Measurements from ENCODE around the gene MSRB3. TPM values are rescaled to one million over a fixed set of nuclear protein-coding genes. Genes with fewer than 3 reads are reported as not detected.

Gene MSRB3
- polyA plus RNA-seq, 1 donor from 2014 or later, result 0.19 TPM

GRCh38 chr12:65269603-65270002 is 8.9 kb upstream of the MSRB3 start:
- H2AFZ ChIP-seq (ENCODE audit: low read depth, low read length), result no peak overlapping the region
- TF ChIP-seq TAF1 (IDR thresholded peaks at IDR 0.05; ENCODE audit: low read depth) (no peak), RAD21 (conservative IDR thresholded peaks at IDR 0.05) (no peak), EP300 (conservative IDR thresholded peaks at IDR 0.05; ENCODE audit: poor library complexity, severe bottlenecking) (no peak)
- no peak overlapping the region for H3K27ac ChIP-seq (ENCODE audit: low read length)
- H3K9me3 ChIP-seq (ENCODE audit: low read length), result no peaks in the 10 kb centered on the region
- no peaks in the 10 kb centered on the region for H4K20me1 ChIP-seq (ENCODE audit: insufficient read depth)
- no peak overlapping the region for H3K4me3 ChIP-seq (ENCODE audit: low read length)
- H3K9ac ChIP-seq (ENCODE audit: low read length), result no peak overlapping the region
- H3K4me2 ChIP-seq (ENCODE audit: low read length), result no peak overlapping the region
- no peaks in the 10 kb centered on the region for H3K9me2 ChIP-seq (ENCODE audit: insufficient read depth, low read length)
- no peaks in the 10 kb centered on the region for H3K79me2 ChIP-seq (replicated peaks; ENCODE audit: insufficient read depth, low read length)
- no peaks in the 10 kb centered on the region for H3K27me3 ChIP-seq (ENCODE audit: insufficient read depth, low read depth, low read length)
- H3K36me3 ChIP-seq (ENCODE audit: insufficient read depth, low read length), result no peaks in the 10 kb centered on the region
- no peaks in the 10 kb centered on the region for H3F3A ChIP-seq (ENCODE audit: insufficient read depth, low read length, poor library complexity, severe bottlenecking)

GRCh38 chr12:65274602-65275272 is 3.7 kb upstream of the MSRB3 start:
- no peaks in the 10 kb centered on the region for H3K79me2 ChIP-seq (replicated peaks; ENCODE audit: insufficient read depth, low read length)
- no peak overlapping the region for H2AFZ ChIP-seq (ENCODE audit: low read depth, low read length)
- no peak for TF ChIP-seq REST (IDR thresholded peaks at IDR 0.05; ENCODE audit: borderline replicate concordance)
- peaks cover 22% of the 10 kb centered on the region for H3K27me3 ChIP-seq (ENCODE audit: insufficient read depth, low read depth, low read length)
- H3K4me3 ChIP-seq (ENCODE audit: low read length), result no peak overlapping the region
- no peaks in the 10 kb centered on the region for H3K9me3 ChIP-seq (ENCODE audit: low read length)
- H3K9me2 ChIP-seq (ENCODE audit: insufficient read depth, low read length), result no peaks in the 10 kb centered on the region
- no peaks in the 10 kb centered on the region for H3K36me3 ChIP-seq (ENCODE audit: insufficient read depth, low read length)
- no peaks in the 10 kb centered on the region for H4K20me1 ChIP-seq (ENCODE audit: insufficient read depth)
- no peaks in the 10 kb centered on the region for H3F3A ChIP-seq (ENCODE audit: insufficient read depth, low read length, poor library complexity, severe bottlenecking)
- no peak overlapping the region for H3K9ac ChIP-seq (ENCODE audit: low read length)
- H3K27ac ChIP-seq (ENCODE audit: low read length), result no peak overlapping the region
- H3K4me2 ChIP-seq (ENCODE audit: low read length), result no peak overlapping the region

- Histone ChIP-seq H3K27me3 (ENCODE audit: insufficient read depth, low read depth, low read length) (peaks cover 28% of the 10 kb centered on the region), H4K20me1 (ENCODE audit: insufficient read depth) (no peaks in the 10 kb centered on the region), H3K4me3 (ENCODE audit: low read length) (no peak overlapping the region), H3K9me2 (ENCODE audit: insufficient read depth, low read length) (no peaks in the 10 kb centered on the region), H3K9me3 (ENCODE audit: low read length) (no peaks in the 10 kb centered on the region), H3K4me2 (ENCODE audit: low read length) (no peak overlapping the region), H3K27ac (ENCODE audit: low read length) (no peak overlapping the region), H3F3A (ENCODE audit: insufficient read depth, low read length, poor library complexity, severe bottlenecking) (no peaks in the 10 kb centered on the region), H2AFZ (ENCODE audit: low read depth, low read length) (no peak overlapping the region), H3K9ac (ENCODE audit: low read length) (no peak overlapping the region), H3K79me2 (replicated peaks; ENCODE audit: insufficient read depth, low read length) (no peaks in the 10 kb centered on the region), H3K36me3 (ENCODE audit: insufficient read depth, low read length) (no peaks in the 10 kb centered on the region)
- no peak for TF ChIP-seq REST (IDR thresholded peaks at IDR 0.05; ENCODE audit: borderline replicate concordance)
- no peak for TF ChIP-seq EZH2 (IDR thresholded peaks at IDR 0.05; ENCODE audit: borderline replicate concordance, insufficient read depth, low read length, poor library complexity, severe bottlenecking)
- TF ChIP-seq EP300 (conservative IDR thresholded peaks at IDR 0.05; ENCODE audit: poor library complexity, severe bottlenecking), result no peak
- no peak for TF ChIP-seq RAD21 (conservative IDR thresholded peaks at IDR 0.05)
- TF ChIP-seq POLR2AphosphoS5 (IDR thresholded peaks at IDR 0.05), result no peak
- no peak for TF ChIP-seq TAF1 (IDR thresholded peaks at IDR 0.05; ENCODE audit: low read depth)
- TF ChIP-seq SMC3 (conservative IDR thresholded peaks at IDR 0.05; ENCODE audit: poor library complexity), result no peak
- TF ChIP-seq CTCF (IDR thresholded peaks at IDR 0.05; ENCODE audit: poor library complexity, severe bottlenecking), result no peak
- TF ChIP-seq MXI1 (conservative IDR thresholded peaks at IDR 0.05; ENCODE audit: poor library complexity, severe bottlenecking), result no peak
These were observed 2.9 kb upstream of the MSRB3 start for GRCh38 chr12:65275627-65276026.
